ENCODE data around the gene LMBRD1.

- TF ChIP-seq MAFK (IDR thresholded peaks at IDR 0.05; ENCODE audit: low read depth, low read length) (no peak), CTCF (conservative IDR thresholded peaks at IDR 0.05; ENCODE audit: low read depth, low read length) (no peak), USF2 (IDR thresholded peaks at IDR 0.05; ENCODE audit: low read depth, low read length) (no peak)
These were observed 21.6 kb upstream of the LMBRD1 start for GRCh38 chr6:69818223-69818930.
